Left renal cortex interstitium (tissue), 4 donors: Measurements from ENCODE around the gene CST5. TPM values are rescaled to one million over a fixed set of nuclear protein-coding genes. Genes with fewer than 3 reads are reported as not detected.
"Not testable (repeated sequence)": the region's sequence is repeated elsewhere in the genome, so short reads cannot be mapped to it uniquely, and the experiment has no call there.

Experiments used
- DNase-seq, 4 donors: peaks; one replicate each; pipeline ENCODE4 v3.0.0-alpha.2; 2013; ENCODE audit warnings: low read depth in 4 of 4, low spot score in 2 of 4, missing footprints in 1 of 4
- polyA plus RNA-seq, 4 donors: library from polyadenylated mRNA; unstranded; fragments of 120-200 nt; gene quantifications; one replicate each; pipeline ENCODE4 v1.2.1, GENCODE V29; 2013; ENCODE audit not compliant: insufficient read length in 4 of 4

CST5 gene
- polyA plus RNA-seq, 4 donors = 0.24 to 0.70 (median 0.36) TPM

GRCh38 chr20:23890867-23891266, 11.3 kb upstream of the CST5 start:
- DNase-seq = not testable (repeated sequence)

GRCh38 chr20:23889775-23890187, 10.2 kb upstream of the CST5 start:
- peak in 1 of 4 donors; percentile 47 for DNase-seq

GRCh38 chr20:23887856-23888255, 8.3 kb upstream of the CST5 start:
- no peak for DNase-seq

GRCh38 chr20:23884771-23885162, 5.2 kb upstream of the CST5 start:
- no peak for DNase-seq

GRCh38 chr20:23884136-23884770, 4.7 kb upstream of the CST5 start:
- DNase-seq = no peak

- DNase-seq = no peak
Measured at GRCh38 chr20:23881371-23881770, 1.8 kb upstream of the CST5 start.

- DNase-seq = no peak
Measured at GRCh38 chr20:23880417-23880816, 869 bp upstream of the CST5 start.

GRCh38 chr20:23879811-23880374, 345 bp upstream of the CST5 start:
- peak in 1 of 4 donors; percentile 24 for DNase-seq

GRCh38 chr20:23878787-23879186, 761 bp downstream of the CST5 start:
- no peak for DNase-seq

GRCh38 chr20:23878016-23878542, 1.5 kb downstream of the CST5 start:
- not testable (repeated sequence) for DNase-seq

GRCh38 chr20:23877524-23877923, 2.0 kb downstream of the CST5 start:
- DNase-seq = no peak

- DNase-seq = no peak
Measured at GRCh38 chr20:23875606-23876237, 3.8 kb downstream of the CST5 start.

- DNase-seq = no peak
Measured at GRCh38 chr20:23874747-23875146, 4.8 kb downstream of the CST5 start.

- DNase-seq = no peak
Measured at GRCh38 chr20:23873370-23874015, 6.1 kb downstream of the CST5 start.

- no peak for DNase-seq
Measured at GRCh38 chr20:23872065-23872464, 7.5 kb downstream of the CST5 start.

- DNase-seq = no peak
Measured at GRCh38 chr20:23870461-23870860, 9.1 kb downstream of the CST5 start.

GRCh38 chr20:23869520-23869919, 10.0 kb downstream of the CST5 start:
- no peak for DNase-seq

- DNase-seq = no peak
Measured at GRCh38 chr20:23868321-23868720, 11.2 kb downstream of the CST5 start.

- DNase-seq = no peak
Measured at GRCh38 chr20:23867152-23867776, 12.3 kb downstream of the CST5 start.

GRCh38 chr20:23860771-23861170, 18.8 kb downstream of the CST5 start:
- not testable (repeated sequence) for DNase-seq
